ENCODE results near the gene HIVEP3. TPM values are rescaled to one million over a fixed set of nuclear protein-coding genes. Genes with fewer than 3 reads are reported as not detected.

Gene HIVEP3
- total RNA-seq, 4 donors from 2014 or later: 5.3 to 17.3 (median 9.1) TPM

- WGBS, 2 donors: 69 to 70% methylated on average over 5 of the region's 5 CpGs
- no peak for DNase-seq (ENCODE audit: low spot score in 2 of 2)
- H3K4me3 ChIP-seq (ENCODE audit: low read depth, poor library complexity, severe bottlenecking): no peak overlapping the region
- TF ChIP-seq CTCF (IDR thresholded peaks at IDR 0.05): no peak
- intact Hi-C loops (cut with DNase I; ENCODE audit: low total_unique reads): no loop called here
Measured at GRCh38 chr1:41663671-41664400, 254.9 kb downstream of the HIVEP3 start.

DNA sequence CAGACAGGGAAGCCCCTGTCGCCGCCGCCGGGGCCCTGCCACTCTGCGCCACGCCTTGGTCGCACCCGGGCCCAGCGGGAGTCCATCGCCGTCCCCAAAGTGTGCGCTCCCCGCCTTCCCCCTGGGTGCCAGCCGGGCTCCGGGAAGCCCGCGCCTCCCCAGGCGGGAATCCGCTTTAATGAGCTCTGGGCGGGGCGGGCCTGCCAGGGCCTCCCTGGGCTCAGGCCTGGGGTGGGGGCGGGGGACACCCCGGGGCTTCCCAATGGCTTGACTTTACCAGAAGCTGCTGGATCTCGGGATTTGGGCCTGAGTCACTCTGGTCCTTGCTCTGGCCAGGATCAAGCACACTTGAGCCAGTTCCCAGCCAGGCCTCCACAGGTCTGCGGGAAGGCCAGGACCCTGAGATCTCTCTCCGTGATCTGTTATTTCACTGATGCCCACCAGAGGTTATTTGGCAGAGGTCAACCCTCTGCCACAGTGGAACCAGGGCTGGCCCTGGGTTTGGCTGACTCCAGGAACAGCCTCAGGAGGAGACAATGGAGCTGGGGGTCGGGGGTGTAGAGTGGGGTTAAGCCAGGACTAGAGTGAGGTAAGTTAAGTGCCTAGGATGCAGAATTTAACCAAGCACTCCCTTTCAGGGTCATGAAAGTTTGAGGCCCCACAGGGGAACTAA is 255.8 kb downstream of the HIVEP3 start:
- no peak for TF ChIP-seq CTCF (IDR thresholded peaks at IDR 0.05)
- TF ChIP-seq POLR2A (IDR thresholded peaks at IDR 0.05): no peak
- H3K4me3 ChIP-seq (ENCODE audit: low read depth, poor library complexity, severe bottlenecking): no peak overlapping the region
- peak in 1 of 2 donors; percentile 92 for DNase-seq (ENCODE audit: low spot score in 2 of 2)
- WGBS, 2 donors: 20 to 35% methylated on average over 15 of the region's 27 CpGs
- intact Hi-C loops (cut with DNase I; ENCODE audit: low total_unique reads): no loop called here

DNA sequence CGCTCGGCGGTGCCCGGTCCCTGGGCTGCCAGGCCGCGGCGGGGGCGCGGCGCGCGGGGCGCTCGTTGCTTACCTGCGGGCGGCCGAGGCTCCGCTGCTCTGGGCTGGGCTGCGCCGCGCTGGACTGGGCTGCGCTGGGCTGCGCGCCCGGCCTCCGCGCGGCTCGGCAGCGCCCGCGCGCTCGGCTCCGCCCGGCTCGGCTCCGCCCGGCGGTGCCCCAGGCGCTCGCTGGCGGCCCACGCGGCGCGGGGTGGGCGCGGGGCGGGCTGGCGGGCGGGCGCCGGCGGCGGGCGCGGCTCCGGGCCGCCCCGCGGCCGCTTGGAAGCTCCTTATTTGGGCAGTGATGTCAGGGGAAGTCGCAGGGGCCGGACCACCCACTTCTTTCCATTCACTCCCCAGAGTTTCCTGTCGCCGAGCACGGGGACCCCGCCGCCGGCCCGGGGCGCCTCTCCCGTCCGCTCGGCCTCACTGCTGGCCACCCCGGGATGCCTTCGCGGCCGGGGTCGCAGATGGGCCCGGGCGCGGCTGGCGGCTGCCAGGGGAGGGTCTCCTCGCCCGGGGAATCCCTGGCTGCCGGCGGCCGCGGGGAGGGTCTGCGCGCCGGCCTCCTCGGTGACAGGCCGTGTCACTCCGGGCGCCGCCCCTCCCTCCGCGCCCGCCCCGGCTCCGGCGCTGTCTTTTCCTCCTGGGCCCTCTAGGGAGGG is 256.5 kb downstream of the HIVEP3 start:
- WGBS, 2 donors: 0% methylated on average over 41 of the region's 105 CpGs; no CpG with 5 or more reads in 1 of the 2 donors
- TF ChIP-seq CTCF (IDR thresholded peaks at IDR 0.05): no peak
- TF ChIP-seq POLR2A (IDR thresholded peaks at IDR 0.05): no peak
- intact Hi-C loops (cut with DNase I; ENCODE audit: low total_unique reads): no loop called here
- DNase-seq (ENCODE audit: low spot score in 2 of 2): peak in 1 of 2 donors; percentile 91
- H3K4me3 ChIP-seq (ENCODE audit: low read depth, poor library complexity, severe bottlenecking): peak overlapping the region; percentile 39

DNA sequence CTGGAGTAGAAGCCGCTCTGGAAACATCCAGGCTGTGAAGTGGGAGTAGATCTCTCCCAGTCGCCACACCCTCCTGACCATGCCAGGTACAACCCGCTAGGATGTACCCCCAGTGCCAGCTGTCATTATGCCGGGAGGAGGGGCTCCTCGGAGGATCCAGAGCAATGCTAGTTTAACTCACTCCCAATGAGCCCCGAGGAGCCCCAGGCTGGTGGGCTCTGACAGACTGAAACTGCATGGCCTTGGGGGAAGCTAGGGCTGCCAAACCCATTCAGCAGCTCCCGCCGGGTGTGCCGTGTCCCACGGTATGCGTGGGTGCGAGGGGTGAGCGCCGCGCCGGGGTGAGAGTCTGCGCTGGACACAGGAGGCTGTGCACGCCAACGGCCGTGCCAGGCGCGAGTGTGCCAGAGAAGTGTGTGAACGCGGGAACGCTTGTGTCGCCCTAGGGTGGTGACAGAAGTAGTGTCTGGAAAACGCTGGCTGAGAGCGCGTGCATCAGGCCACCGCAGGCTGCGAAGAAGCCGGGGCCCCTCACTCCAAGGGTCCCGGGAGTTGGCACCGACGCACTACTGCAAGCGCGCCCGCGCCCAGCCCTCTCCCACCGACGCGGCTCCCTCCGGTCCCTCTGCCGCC is 257.2 kb downstream of the HIVEP3 start:
- intact Hi-C loops (cut with DNase I; ENCODE audit: low total_unique reads): no loop called here

More for the DNA sequence above, 257.2 kb downstream of the HIVEP3 start:
- TF ChIP-seq POLR2A (IDR thresholded peaks at IDR 0.05) (no peak), CTCF (IDR thresholded peaks at IDR 0.05) (no peak)
- peak overlapping the region; percentile 18 for H3K4me3 ChIP-seq (ENCODE audit: low read depth, poor library complexity, severe bottlenecking)
- 1% methylated on average over 32 to 44 of the region's 44 CpGs for WGBS, 2 donors
- no peak for DNase-seq (ENCODE audit: low spot score in 2 of 2)

All from lower leg skin (tissue), 4 donors.